ENCODE data around the gene TGFBI.

- no peak for TF ChIP-seq EZH2phosphoT487 (IDR thresholded peaks at IDR 0.05; ENCODE audit: borderline replicate concordance, low read length)
- TF ChIP-seq, protein P1, sequence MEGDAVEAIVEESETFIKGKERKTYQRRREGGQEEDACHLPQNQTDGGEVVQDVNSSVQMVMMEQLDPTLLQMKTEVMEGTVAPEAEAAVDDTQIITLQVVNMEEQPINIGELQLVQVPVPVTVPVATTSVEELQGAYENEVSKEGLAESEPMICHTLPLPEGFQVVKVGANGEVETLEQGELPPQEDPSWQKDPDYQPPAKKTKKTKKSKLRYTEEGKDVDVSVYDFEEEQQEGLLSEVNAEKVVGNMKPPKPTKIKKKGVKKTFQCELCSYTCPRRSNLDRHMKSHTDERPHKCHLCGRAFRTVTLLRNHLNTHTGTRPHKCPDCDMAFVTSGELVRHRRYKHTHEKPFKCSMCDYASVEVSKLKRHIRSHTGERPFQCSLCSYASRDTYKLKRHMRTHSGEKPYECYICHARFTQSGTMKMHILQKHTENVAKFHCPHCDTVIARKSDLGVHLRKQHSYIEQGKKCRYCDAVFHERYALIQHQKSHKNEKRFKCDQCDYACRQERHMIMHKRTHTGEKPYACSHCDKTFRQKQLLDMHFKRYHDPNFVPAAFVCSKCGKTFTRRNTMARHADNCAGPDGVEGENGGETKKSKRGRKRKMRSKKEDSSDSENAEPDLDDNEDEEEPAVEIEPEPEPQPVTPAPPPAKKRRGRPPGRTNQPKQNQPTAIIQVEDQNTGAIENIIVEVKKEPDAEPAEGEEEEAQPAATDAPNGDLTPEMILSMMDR (IDR thresholded peaks at IDR 0.05; ENCODE audit: low read depth, low read length, poor library complexity, severe bottlenecking), result no peak
Measured at GRCh38 chr5:136007271-136007670, 21.5 kb upstream of the TGFBI start.

All from DOHH2 (cell line).